CD4-positive, alpha-beta T cell treated with Interleukin-17A for 1 hour (primary cell): ENCODE data around the gene ETF1.

Source experiments
- DNase-seq: peaks from one replicate; pipeline ENCODE4 v3.0.0-alpha.2; 2020

ETF1 gene

DNA sequence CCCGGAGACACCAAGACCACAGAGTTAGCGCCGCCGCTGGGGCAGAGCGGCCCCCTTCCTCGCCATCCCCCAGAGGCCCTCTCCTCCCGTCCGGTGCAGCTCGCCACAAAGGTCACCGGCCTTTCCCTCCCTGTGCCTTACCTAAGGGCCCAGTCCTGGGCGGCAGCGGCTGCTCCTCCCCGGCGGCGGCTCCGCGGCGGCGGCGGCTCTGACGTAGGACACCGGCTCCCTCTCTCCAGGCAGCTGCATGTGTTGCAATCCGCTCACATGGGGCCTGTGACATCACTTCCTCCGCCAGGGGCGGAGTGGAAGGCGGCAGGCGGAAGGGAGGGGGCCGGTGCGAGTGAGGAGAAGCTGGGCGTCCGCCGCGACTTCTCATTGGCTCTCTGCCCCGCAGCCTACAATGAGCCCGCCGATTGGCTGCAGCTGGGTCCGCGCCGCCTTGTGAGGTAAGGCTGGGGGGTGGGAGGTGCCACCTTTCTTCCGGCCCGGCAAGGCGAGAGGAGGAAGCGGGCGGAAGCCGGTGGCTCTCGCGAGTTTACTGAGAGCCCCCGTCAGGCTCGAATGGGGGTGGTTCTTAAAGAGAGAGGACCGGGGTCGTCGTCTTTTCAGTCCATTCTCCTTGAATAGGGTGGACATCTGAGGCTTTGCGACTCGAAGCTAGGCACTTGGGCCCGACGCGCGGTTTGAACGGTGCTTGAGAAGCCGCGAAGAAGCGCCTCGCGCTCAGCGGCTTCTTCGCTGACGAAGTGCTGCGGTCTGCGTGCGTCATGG is at the start of gene ETF1:
Gene ETF1 (minus strand): TSS at position 281 of the 774 bp plus-strand sequence. CDS start 318 bp downstream, outside the sequence.
- peak; percentile 100 for DNase-seq

DNA sequence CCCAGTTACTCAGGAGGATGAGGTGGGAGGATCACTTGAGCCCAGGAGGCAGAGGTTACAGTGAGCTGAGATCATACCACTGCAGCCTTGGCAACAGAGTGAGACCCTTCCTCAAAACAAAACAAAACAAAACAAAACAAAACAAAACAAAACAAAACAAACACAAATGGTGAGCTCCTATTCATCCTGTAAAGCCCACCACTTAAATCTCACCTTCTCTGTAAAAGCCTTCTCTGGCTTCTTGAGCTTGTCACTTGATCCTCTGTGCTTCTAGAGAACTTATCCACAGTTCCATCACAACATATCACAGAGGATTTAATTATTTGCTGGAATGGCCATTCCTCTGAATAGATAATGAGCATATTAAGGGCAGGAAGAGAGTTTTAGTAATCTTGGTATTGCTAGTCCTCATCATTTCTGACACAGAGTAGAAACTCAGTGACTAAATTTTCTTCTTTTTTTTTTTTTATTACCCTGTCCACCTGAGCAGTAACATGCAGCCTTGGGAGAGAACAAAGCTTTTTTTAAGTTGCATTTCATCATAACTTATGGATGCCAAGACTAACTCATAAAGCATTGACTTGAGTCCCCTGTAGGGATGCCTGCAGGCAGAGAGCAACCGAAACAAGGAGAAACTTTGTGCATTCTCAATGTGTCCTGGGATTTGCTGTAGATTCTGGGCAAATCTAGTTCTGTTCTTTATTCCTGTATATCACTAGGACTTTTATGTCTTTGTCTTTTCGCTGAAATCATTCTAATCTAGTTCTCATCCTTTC is 45.2 kb upstream of the ETF1 start:
- DNase-seq, result no peak

DNA sequence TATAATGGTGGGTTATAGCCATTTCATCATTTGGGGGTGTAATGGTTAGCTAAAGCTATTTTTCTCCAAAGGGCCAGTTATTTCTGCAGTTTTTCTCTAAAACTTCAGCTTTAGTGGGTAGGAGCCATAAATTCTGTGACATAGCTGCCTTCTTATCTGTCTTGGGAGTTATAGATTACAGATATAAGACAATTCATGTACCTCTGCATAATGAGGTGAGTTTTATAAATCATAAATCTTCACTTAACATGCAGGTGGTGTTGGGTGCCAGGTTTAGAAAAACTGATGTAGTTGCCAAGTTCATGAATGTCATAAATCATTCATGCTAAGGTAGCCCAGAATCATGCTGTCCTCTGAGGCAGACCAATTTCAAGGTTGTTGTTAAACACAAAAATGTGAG is 42.1 kb upstream of the ETF1 start:
- DNase-seq, result no peak

DNA sequence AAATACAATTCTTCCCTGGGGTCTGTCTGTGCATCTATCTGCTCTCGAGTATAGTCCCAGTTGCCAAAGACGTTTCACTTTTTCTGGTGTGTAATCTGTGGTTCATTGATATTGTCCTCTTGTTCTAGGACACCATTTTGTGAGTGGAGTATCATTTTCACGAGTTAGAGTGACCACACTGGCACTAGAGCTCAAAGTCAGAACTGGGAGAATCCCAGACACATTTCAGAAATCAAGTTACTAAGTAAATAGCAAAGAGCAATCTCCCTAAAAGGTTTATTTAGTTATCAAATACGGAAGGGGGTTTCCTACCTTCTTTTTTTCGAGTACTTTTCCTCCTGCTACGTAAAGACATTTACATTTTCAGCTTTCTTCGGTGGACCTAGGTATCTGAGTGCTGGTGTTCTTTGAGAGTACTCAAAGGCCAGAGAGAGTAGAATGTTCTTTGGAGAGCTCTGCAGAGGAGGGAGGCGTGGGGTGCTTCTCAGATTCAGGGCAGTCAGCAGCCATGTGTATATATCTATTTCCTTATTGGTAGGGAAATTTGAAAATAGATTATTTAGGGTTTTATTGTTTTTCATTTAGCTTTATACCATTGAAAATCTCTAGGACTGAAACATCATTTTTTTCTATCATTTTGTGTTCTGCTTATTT is 41.1 kb upstream of the ETF1 start:
- DNase-seq, result no peak

DNA sequence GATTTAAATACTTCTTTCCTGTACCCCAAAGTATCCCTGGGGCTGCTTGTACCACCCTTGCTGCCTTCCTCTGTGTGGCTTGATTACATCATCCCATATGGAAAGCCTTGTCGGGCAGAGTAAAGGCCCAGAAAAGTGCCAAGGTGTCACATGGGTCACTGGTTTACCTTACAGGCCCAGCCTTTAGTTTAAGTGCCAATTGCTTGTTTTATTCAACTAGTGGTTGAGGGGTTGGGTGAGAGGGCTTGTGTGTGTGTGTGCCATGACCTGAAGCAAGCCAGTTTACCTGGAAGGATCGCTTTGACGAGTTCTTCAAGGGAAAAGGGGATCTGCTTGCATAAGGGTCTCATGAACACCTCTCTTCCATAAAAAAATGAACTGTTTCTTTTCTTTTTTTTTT is 39.9 kb upstream of the ETF1 start:
- no peak for DNase-seq

DNA sequence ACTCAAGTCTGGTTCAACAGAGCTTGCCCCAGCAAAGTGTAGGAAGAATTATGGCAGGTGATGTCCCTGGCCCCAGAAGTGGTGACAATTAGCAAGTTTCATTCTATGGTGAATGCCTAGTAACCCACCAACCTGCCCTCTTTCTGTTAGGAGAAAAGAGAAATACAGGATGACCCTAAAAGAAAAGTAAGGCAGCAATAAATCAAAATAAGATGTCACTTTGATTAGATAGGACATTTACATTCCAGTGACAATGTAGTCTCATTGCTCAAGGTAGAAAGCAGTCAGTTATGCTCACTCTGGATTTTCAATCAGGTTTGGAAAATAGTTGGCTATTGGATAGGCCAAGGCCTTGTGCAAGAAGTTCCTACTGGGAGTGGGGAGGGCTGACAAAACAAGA is 37.7 kb upstream of the ETF1 start:
- no peak for DNase-seq

DNA sequence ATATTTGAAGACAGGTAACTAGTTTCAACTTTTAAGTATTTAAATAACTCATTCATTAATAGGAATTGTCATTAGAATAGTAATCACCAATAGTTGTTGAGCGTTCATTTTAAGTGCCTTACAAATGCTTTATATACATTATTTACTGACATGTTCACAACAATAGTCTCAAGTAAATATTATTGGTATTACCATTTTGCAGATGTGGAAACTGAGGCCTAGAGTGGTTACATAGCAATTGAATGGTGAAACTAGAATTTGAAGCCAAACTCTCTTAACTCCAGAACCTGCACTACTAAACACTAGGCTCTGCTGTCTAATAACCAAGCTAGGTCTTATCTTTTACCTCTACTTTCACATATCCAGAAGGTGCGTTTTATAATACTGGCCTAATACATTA is 37.0 kb upstream of the ETF1 start:
- DNase-seq, result no peak

DNA sequence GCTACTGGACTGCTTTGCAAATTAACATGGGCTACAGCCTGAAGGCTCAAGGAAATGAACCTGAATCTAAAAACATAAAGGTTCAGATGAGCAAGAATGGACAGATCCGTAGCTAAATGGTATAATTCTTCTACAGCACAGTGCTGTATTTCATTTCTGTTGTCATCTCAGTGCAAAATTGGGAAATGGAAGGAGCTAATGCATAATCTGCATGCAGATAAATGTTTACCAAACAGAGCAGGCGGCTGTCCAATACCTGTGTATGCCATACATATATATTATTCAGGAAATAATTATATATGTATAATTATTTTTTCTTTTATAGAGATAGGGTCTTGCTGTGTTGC is 36.5 kb upstream of the ETF1 start:
- DNase-seq, result no peak

DNA sequence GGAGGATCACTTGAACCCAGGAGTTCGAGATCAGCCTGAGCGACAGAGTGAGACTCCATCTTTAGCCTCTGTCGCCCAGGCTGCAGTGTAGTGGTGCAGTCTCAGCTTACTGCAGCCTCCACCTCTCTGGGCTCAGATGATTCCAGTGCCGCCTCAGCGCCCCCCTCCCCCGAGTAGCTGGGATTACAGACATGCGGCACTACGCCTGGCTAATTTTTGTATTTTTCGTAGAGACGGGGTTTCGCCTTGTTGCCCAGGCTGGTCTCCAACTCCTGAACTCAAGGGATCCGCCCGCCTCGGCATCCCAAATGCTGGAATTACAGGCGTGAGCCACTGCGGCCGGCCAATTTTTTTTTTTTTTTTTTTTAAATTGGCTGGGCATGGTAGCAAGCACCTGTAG is 34.4 kb upstream of the ETF1 start:
- no peak for DNase-seq

DNA sequence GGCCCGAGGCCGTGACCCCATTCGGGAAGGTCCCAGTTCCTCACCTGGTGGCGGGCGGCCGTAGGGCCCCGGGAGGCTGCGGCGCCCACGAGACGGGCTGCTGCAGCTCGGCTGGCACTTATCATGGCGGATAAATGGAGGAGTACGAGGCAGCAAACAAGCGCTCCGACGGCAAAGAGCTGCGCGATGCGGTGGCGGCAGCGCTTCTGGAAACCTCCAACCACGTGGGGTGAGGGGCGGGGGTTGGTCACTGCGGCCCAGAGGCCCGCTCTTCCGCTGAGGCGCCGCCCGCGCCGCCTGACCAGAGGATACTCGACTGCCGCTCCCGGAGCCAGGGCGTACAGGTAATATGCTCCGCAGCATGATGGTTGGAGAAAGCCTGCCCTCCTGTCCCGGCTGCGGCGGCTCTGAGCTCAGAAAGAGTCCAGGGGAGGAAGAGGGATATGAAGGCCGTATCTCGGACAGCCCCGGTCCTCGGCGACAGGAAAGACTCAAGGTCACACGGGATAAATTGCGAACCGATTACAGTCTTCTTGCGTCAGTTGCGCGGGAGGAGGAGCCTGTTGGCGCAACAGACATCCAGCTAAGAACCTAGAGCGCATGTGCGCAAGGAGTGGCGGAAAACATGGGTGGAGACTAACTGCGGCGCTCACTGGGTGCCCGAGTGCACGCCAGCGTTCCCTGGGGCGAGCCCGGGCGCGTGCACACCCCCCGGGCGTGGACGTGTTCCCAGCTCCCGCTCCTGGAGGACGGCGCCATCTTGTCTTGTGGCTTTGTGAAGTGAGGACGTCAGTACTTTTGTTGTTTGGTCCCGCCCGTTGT is 32.4 kb upstream of the ETF1 start, which contains the start of gene HSPA9:
Gene HSPA9 (minus strand): TSS at position 208 of the 822 bp plus-strand sequence. CDS start 83 bp downstream, at position 125.
- peak; percentile 99 for DNase-seq

DNA sequence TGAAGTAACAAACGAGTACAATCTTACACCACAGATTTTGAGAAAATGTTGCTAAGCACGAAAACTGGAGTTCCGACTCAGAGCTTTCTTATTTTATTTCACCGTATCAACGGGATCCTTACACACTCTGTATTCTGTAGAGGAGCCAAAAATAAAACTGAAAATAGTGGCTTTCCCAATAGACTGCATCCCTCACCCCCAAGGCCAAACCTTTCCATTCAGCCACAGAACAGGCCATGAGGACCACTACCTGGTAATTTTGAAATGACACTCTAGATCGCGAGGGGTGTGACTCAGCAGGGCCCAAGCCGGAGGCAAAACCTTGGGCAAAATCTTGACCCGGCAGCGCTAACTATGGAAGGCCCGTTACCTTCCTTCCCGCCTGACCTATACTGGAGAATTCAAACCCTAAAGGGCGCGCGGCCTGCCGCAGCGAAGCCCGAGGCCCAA is 31.7 kb upstream of the ETF1 start:
- no peak for DNase-seq

DNA sequence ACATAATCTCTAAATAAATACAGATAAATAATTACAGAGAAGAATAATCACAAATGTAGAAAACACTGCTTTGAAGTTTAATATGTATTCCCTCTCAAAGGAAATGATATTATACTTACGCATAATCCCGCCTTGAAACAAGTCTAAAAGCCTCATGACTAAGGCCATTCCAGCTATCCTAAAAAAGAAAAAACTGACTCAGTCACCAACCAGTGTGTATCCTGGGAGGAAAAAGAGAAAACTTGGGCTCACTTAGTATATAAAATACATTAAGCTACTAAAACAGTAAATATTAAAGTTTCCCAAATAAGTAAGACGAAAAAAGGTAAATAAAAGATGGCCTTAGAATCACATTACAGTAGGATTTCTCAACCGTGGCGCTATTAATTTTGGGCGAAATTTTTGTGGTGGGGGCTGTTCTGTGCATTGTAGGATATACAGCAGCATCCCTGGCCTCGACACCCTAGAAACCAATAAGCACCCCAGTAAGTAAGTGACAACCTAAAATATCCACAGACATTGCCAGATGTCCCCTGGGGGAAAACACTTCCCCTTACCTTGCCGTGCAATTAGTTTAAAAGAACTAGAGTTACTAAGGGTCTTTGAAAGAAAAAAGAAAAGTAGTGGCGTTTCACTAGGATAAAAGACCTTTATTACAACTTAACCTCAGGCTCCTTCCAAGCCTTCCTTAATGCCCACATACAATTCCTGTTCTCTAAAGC is 31.1 kb upstream of the ETF1 start:
- no peak for DNase-seq

DNA sequence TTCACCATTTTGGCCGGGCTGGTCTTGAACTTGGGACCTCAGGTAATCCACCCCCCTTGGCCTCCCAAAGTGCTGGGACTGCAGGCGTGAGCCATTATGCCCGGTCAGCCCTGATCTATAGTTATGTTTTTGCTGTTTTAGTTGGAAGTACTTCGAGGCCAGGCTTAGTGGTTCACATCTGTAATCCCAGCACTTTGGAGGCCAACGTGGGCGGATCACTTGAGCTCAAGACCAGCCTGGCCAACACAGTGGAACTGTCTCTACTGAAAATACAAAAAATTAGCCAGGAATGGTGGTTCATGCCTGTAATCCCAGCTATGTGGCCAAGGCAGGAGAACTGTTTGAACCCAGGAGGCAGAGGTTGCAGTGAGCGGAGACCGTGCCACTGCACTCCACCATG is 30.2 kb upstream of the ETF1 start:
- DNase-seq, result no peak

DNA sequence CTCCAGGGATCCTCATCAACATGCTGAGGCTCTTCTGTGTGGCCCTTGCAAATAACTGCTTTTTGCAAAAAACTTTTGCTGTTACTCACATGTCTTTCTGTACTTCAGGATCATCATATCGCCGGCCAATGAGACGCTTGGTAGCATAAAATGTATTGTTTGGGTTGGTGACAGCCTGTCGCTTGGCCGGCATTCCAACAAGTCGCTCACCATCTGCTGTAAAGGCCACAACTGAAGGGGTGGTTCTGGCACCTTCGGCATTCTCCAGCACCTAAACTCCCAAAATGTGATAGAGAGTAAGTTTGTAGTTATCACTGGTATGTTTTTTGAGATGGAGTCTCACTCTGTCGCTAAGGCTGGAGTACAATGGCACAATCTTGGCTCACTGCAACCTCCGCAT is 27.8 kb upstream of the ETF1 start:
- no peak for DNase-seq

DNA sequence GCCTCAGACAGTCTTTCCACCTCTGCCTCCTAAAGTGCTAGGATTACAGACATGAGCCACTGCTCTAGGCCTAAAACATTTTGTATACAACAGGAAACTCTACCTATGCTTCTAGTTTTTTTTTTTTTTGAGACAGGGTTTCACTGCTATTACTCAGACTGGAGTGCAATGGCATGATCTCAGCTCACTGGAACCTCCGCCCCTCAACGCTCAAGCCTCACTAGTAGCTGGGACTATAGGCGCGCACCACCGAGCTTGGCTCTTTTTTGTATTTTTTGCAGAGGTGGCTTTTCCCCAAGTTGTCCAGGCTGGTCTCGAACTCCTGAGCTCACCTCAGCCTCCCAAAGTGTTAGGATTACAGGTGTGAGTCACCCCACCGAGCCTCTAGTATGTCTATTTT is 26.7 kb upstream of the ETF1 start:
- DNase-seq, result no peak

DNA sequence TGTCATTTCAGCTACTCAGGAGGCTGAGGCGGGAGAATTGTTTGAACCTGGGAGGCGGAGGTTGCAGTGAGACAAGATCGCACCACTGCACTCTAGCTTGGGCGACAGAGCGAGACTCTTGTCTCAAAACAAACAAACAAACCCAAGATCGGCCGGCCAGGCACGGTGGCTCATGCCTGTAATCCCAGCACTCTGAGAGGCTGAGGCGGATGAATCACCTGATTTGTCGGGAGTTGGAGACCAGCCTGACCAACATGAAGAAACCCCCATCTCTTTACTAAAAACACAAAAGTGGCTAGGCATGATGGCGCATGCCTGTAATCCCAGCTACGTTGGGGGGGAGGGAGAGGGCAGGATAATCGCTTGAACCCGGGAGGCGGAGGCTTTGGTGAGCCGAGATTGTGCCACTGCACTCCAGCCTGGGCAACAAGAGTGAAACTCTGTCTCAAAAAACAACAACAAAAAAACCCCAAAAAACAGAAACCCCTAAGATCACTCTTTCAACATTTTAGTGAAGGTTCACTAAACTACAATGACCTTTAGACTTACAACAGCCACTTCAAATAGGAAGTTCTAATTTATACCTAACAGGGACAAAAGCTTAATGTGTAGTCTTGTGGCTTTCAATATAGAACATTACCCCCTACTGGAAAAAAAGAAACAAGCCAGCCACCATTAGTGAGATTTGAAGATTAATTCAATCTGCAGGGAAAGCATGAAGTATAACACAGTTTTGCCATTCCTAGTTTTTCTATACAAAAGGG is 25.2 kb upstream of the ETF1 start:
- DNase-seq, result no peak

DNA sequence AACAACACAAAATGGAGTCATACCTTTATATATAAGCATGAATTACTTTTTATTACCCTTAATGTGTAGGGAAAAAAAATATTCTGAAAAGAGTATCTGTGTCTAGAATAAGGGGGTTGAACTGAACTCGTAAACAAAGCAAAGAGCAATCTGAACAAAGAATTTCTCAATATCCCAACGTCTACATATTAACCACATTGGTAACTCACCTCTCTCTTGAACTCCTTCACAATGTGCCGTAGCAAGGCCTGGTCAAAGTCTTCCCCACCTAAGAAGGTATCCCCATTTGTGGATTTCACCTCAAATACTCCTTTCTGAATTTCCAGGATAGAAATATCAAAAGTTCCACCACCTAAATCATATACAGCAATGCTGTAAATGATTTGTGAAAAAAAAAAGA is 23.8 kb upstream of the ETF1 start:
- DNase-seq, result no peak

DNA sequence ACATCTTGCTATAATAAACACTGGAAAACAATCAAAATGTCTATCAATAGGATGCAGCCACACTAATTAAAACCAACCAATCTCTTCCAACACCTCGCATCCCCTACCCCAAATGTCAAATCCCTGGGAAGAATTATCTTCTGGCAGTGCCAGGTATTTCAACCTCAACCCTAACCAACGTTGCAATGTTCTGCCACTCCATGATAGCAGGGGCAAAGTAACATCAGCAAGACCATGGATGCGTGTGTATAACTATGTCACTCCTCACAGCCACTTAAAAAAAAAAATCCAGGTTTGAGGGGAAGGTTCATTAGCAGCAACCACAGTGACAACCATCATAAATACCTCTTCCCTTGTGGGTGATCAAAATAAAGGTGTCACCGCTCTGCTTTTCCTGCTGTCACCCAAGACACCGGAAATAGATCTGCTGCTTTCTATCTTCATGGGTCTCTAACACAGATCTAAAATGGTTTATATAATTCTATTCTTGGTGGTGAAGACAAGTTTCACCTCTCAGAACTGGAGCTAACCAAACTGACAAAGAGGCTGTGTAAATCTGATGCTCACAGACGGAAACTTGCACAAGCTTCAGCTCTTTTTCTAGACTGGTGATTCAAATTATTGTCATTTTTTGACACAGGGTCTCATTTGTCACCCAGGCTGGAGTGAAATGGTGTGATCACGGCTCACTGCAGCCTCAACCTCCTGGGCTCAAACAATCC is 22.2 kb upstream of the ETF1 start:
- DNase-seq, result peak; percentile 84

DNA sequence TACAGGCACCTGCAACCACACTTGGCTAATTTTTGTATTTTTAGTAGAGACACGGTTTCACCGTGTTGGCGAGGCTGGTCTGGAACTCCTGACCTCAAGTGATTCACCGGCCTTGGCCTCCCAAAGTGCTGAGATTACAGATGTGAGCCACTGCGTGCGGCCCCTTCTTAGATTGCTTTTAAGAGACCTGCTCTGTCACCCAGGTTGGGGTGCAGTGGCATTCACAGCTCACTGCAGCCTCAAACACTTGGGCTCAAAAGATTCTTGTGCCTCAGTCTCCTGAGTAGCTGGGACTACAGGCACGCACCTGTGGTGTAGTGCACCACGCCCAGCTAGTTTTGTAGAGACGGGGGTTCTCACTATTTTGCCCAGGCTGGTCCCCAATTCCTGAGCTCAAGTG is 21.2 kb upstream of the ETF1 start:
- DNase-seq, result no peak

DNA sequence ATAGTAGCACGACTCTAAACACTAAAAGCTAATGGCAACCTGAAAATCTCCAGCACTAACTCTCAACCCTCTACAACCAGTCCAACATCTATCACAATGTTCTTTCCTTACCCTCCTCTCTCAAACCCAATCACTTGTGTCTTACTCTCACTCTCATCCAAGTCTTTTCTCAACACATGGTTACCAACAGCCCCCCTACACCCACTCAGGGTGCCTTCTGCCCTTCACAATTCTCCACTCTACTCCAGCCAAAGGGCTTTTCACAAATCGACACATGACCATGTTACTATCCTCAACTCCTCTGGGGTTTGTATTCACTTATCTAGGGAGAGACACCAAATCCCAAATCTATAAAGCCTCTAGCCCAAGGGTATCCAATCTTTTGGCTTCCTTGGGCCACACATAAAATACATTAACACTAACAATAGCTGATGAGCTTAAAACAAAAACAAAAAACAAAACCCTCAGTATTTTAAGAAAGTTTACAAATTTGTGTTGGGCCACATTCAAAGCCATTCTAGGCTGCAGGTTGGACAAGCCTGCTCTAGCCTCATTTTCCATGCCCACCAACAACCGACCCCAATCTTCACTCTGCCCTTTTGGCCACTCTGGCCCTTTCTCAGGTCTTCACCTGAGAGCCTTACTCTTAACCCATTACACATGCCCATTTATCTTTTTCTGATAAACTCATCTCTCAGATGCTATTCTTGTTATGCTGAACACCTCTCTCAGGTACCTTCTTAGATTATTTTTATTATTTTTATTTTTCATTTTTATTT is 20.5 kb upstream of the ETF1 start:
- DNase-seq, result no peak
